H9 (cell line): ENCODE measurements around the gene STXBP1. TPM values are rescaled to one million over a fixed set of nuclear protein-coding genes. Genes with fewer than 3 reads are reported as not detected.

Experiments used
- DNase-seq: peaks from one replicate; pipeline ENCODE4 v3.0.0-alpha.2; 2017
- H2AFZ ChIP-seq: one replicate; pipeline ENCODE4 v1.6.1; 2013; ENCODE audit warnings: mild to moderate bottlenecking, low read length, control low read depth, moderate library complexity
- H2AK5ac ChIP-seq: 2 replicates; pipeline ENCODE4 v1.6.1; 2013; ENCODE audit warnings: low read length, control low read depth, mixed read lengths; ENCODE audit not compliant: insufficient read length
- H2BK120ac ChIP-seq: one replicate; pipeline ENCODE4 v1.6.1; 2013; ENCODE audit warnings: low read depth, mild to moderate bottlenecking, low read length, control low read depth, inconsistent platforms; ENCODE audit not compliant: poor library complexity, severe bottlenecking
- H2BK12ac ChIP-seq: 2 replicates; pipeline ENCODE4 v1.6.1; 2013; ENCODE audit warnings: low read length, control low read depth, mixed read lengths, low read depth; ENCODE audit not compliant: insufficient read length
- H2BK15ac ChIP-seq: 2 replicates; pipeline ENCODE4 v1.6.1; 2013; ENCODE audit warnings: low read depth, low read length, control low read depth
- H2BK20ac ChIP-seq: one replicate; pipeline ENCODE4 v1.6.1; 2013; ENCODE audit warnings: low read depth, mild to moderate bottlenecking, low read length, control low read depth, inconsistent platforms; ENCODE audit not compliant: poor library complexity, severe bottlenecking
- H2BK5ac ChIP-seq: 2 replicates; pipeline ENCODE4 v1.6.1; 2013; ENCODE audit warnings: low read length, control low read depth, mixed read lengths; ENCODE audit not compliant: insufficient read length
- H3K14ac ChIP-seq: 2 replicates; pipeline ENCODE4 v1.6.1; 2013; ENCODE audit warnings: low read length, control low read depth; ENCODE audit not compliant: insufficient read depth
- H3K18ac ChIP-seq: 2 replicates; pipeline ENCODE4 v1.6.1; 2013; ENCODE audit warnings: low read depth, mild to moderate bottlenecking, mixed read lengths, low read length, control low read depth; ENCODE audit not compliant: insufficient read length
- H3K23ac ChIP-seq: 2 replicates; pipeline ENCODE4 v1.6.1; 2013; ENCODE audit warnings: low read length, control low read depth, mixed read lengths, low read depth; ENCODE audit not compliant: insufficient read length
- H3K23me2 ChIP-seq: 2 replicates; pipeline ENCODE4 v1.6.1; 2013; ENCODE audit warnings: low read depth, mild to moderate bottlenecking, mixed read lengths, low read length, control low read depth; ENCODE audit not compliant: insufficient read length, poor library complexity, severe bottlenecking
- H3K27ac ChIP-seq: 2 replicates; pipeline ENCODE4 v1.5.1; 2013; ENCODE audit warnings: low read length, control low read depth, mixed read lengths, low read depth; ENCODE audit not compliant: insufficient read length
- H3K27me3 ChIP-seq: 2 replicates; pipeline ENCODE4 v1.6.1; 2013; ENCODE audit warnings: low read length, control low read depth, inconsistent platforms; ENCODE audit not compliant: insufficient read depth
- H3K4ac ChIP-seq: 2 replicates; pipeline ENCODE4 v1.6.1; 2013; ENCODE audit warnings: low read depth, mild to moderate bottlenecking, control low read depth, inconsistent platforms, low read length, moderate library complexity
- H3K4me1 ChIP-seq: 2 replicates; pipeline ENCODE4 v1.6.1; 2013; ENCODE audit warnings: low read length, control low read depth, inconsistent platforms; ENCODE audit not compliant: insufficient read depth
- H3K4me2 ChIP-seq: 2 replicates; pipeline ENCODE4 v1.6.1; 2013; ENCODE audit warnings: low read length, control low read depth, mixed read lengths; ENCODE audit not compliant: insufficient read length, insufficient read depth
- H3K56ac ChIP-seq: 2 replicates; pipeline ENCODE4 v1.6.1; 2013; ENCODE audit warnings: low read depth, mild to moderate bottlenecking, mixed read lengths, low read length, control low read depth; ENCODE audit not compliant: insufficient read length
- H3K79me1 ChIP-seq: 2 replicates; pipeline ENCODE4 v1.6.1; 2013; ENCODE audit warnings: low read depth, mild to moderate bottlenecking, moderate library complexity, low read length, control low read depth, inconsistent platforms; ENCODE audit not compliant: insufficient read depth, poor library complexity, severe bottlenecking
- H3K79me2 ChIP-seq: 2 replicates; pipeline ENCODE4 v1.6.1; 2013; ENCODE audit warnings: low read length, control low read depth, inconsistent platforms; ENCODE audit not compliant: insufficient read depth
- H3K9ac ChIP-seq: 2 replicates; pipeline ENCODE4 v1.6.1; 2013; ENCODE audit warnings: low read length, control low read depth, mixed read lengths; ENCODE audit not compliant: insufficient read length; ENCODE audit errors: extremely low read depth
- H3K9me3 ChIP-seq: one replicate; pipeline ENCODE4 v1.6.1; 2013; ENCODE audit warnings: low read depth, low read length, inconsistent platforms; ENCODE audit not compliant: control insufficient read depth
- H3T11ph ChIP-seq: one replicate; pipeline ENCODE4 v1.6.1; 2013; ENCODE audit warnings: mild to moderate bottlenecking, low read length, control low read depth, inconsistent platforms
- H4K20me1 ChIP-seq: one replicate; pipeline ENCODE4 v1.6.1; 2013; ENCODE audit not compliant: control insufficient read depth, insufficient read length, insufficient read depth
- H4K5ac ChIP-seq: 2 replicates; pipeline ENCODE4 v1.6.1; 2013; ENCODE audit warnings: low read depth, mild to moderate bottlenecking, mixed read lengths, low read length, control low read depth; ENCODE audit not compliant: insufficient read length
- H4K8ac ChIP-seq: replicated peaks from 2 replicates; pipeline ENCODE4 v1.6.1; 2013; ENCODE audit warnings: low read length, control low read depth, mixed read lengths, low read depth; ENCODE audit not compliant: insufficient read length
- H4K91ac ChIP-seq: 2 replicates; pipeline ENCODE4 v1.6.1; 2013; ENCODE audit warnings: low read depth, mild to moderate bottlenecking, moderate library complexity, mixed read lengths, low read length, control low read depth; ENCODE audit not compliant: insufficient read length
- H3K27ac Mint-ChIP-seq, 3 experiments: 2 replicates in 2 of 3; 3 replicates in 1 of 3; pipeline ENCODE4 v1.8.0; 2020 to 2021; ENCODE audit warnings: mixed read lengths in 3 of 3, mild to moderate bottlenecking in 1 of 3, moderate library complexity in 1 of 3
- H3K27me3 Mint-ChIP-seq: 2 replicates; pipeline ENCODE4 v1.8.0; 2021; ENCODE audit warnings: low read depth, mild to moderate bottlenecking, moderate library complexity, mixed read lengths
- H3K36me3 Mint-ChIP-seq, 3 experiments: 2 replicates in 2 of 3; 3 replicates in 1 of 3; pipeline ENCODE4 v1.8.0; 2020 to 2021; ENCODE audit warnings: low read depth in 3 of 3, mixed read lengths in 3 of 3; ENCODE audit not compliant: insufficient read depth in 1 of 3
- H3K4me1 Mint-ChIP-seq, 2 experiments: 2 replicates each; pipeline ENCODE4 v1.8.0; 2020; ENCODE audit warnings: mixed read lengths in 2 of 2
- H3K4me3 Mint-ChIP-seq, 2 experiments: 2 replicates in 1 of 2; 3 replicates in 1 of 2; pipeline ENCODE4 v1.8.0; 2020 to 2021; ENCODE audit warnings: mild to moderate bottlenecking in 2 of 2, mixed read lengths in 2 of 2, moderate library complexity in 1 of 2
- H3K9me3 Mint-ChIP-seq, 2 experiments: 2 replicates in 1 of 2; 3 replicates in 1 of 2; pipeline ENCODE4 v1.8.0; 2020; ENCODE audit warnings: mild to moderate bottlenecking in 2 of 2, mixed read lengths in 2 of 2, moderate library complexity in 1 of 2
- CTCF ChIP-seq: fragments of 200-600 bp; sonication (generic); conservative IDR thresholded peaks from 3 replicates; pipeline ENCODE4 v1.8.0; 2021; ENCODE audit warnings: antibody characterized with exemption, mild to moderate bottlenecking
- WGBS: extraction: QIAGEN DNeasy Blood & Tissue Kit; methylation state at CpG from one replicate; pipeline ENCODE4 v1.1.7; 2013; ENCODE audit warnings: missing lambda C conversion rate, low lambda C conversion rate, mixed read lengths; ENCODE audit not compliant: insufficient read length; ENCODE audit errors: extremely low coverage; 5-methylcytosine and 5-hydroxymethylcytosine counted together
- total RNA-seq: library from RNA; stranded (reverse); gene quantifications from 2 replicates; pipeline ENCODE4 v1.2.1, GENCODE V29; 2021

Gene STXBP1
- total RNA-seq, 1 experiment from 2014 or later: 22.3 TPM

- Histone ChIP-seq H3K23me2 (no peaks in the 10 kb centered on the region), H3K4me1 (no peaks in the 10 kb centered on the region), H3K4me2 (no peak overlapping the region), H3K9ac (no peak overlapping the region), H4K20me1 (no peaks in the 10 kb centered on the region), H4K91ac (no peak overlapping the region), H4K8ac (no peak overlapping the region), H3K27me3 (no peaks in the 10 kb centered on the region), H2BK20ac (no peak overlapping the region), H3K18ac (no peak overlapping the region), H3T11ph (no peak overlapping the region), H3K79me2 (no peaks in the 10 kb centered on the region), H4K5ac (no peak overlapping the region), H2BK12ac (no peak overlapping the region), H3K27ac (no peak overlapping the region), H3K9me3 (no peaks in the 10 kb centered on the region), H2AK5ac (no peak overlapping the region), H2AFZ (no peak overlapping the region), H3K4ac (no peak overlapping the region), H2BK120ac (no peak overlapping the region), H3K14ac (no peak overlapping the region), H2BK5ac (no peak overlapping the region), H3K23ac (no peak overlapping the region), H2BK15ac (no peak overlapping the region), H3K79me1 (no peaks in the 10 kb centered on the region), H3K56ac (no peak overlapping the region)
- H3K9me3 Mint-ChIP-seq: no peaks in the 10 kb centered on the region; a peak in 1 of 5 replicates
- H3K4me3 Mint-ChIP-seq: no peak overlapping the region; a peak in 1 of 5 replicates
- no CpG with 5 or more reads among the region's 4 CpGs for WGBS
- no peak for TF ChIP-seq CTCF
- H3K27ac Mint-ChIP-seq: no peak overlapping the region
- peaks cover 2% of the 10 kb centered on the region; the same call in 1 of the 2 replicates for H3K27me3 Mint-ChIP-seq
- DNase-seq: no peak
- peaks cover 18 to 22% (median 19%) of the 10 kb centered on the region in 3 experiments; a peak in 6 of 7 replicates for H3K36me3 Mint-ChIP-seq
- no peaks in the 10 kb centered on the region for H3K4me1 Mint-ChIP-seq
Observed at GRCh38 chr9:127693697-127694096, 81.6 kb downstream of the STXBP1 start.
